Colonic mucosa (tissue), 4 donors: Measurements from ENCODE around the gene LRP1B. TPM values are rescaled to one million over a fixed set of nuclear protein-coding genes. Genes with fewer than 3 reads are reported as not detected.
"Not testable (repeated sequence)": the region's sequence is repeated elsewhere in the genome, so short reads cannot be mapped to it uniquely, and the experiment has no call there.

Experiments used
- DNase-seq: peaks from one replicate; pipeline ENCODE4 v3.0.0-alpha.2; 2020
- H3K27ac ChIP-seq: fragments of 200-600 bp; one replicate; pipeline ENCODE4 v1.8.0; 2021
- H3K27me3 ChIP-seq: fragments of 200-600 bp; one replicate; pipeline ENCODE4 v1.8.0; 2021
- H3K36me3 ChIP-seq: fragments of 200-600 bp; one replicate; pipeline ENCODE4 v1.8.0; 2021
- H3K4me1 ChIP-seq: fragments of 200-600 bp; one replicate; pipeline ENCODE4 v1.8.0; 2021; ENCODE audit warnings: mild to moderate bottlenecking
- H3K4me3 ChIP-seq: fragments of 200-600 bp; one replicate; pipeline ENCODE4 v1.8.0; 2021
- H3K9ac ChIP-seq, 2 donors: one replicate each; pipeline ENCODE4 v1.7.0; 2013; ENCODE audit warnings: control low read depth in 2 of 2, low read depth in 2 of 2, low read length in 2 of 2
- H3K9me3 ChIP-seq: fragments of 200-600 bp; one replicate; pipeline ENCODE4 v1.8.0; 2021
- intact Hi-C: fragments of 100-400 bp; cut with DNase I; formaldehyde crosslinking; loops from one replicate; pipeline ENCODE4 v1.14.1; 2022
- total RNA-seq, 2 donors: library from RNA; stranded (reverse); fragmentation: NEBNext Ultra II Directional in 1 of 2; extraction: Animal tissue kit (Norgen Biotek cat#: 25700) in 1 of 2; gene quantifications; one replicate each; pipeline ENCODE4 v1.2.1, GENCODE V29; 2021
- TF ChIP-seq, protein P1 (sequence below): fragments of 200-600 bp; IDR thresholded peaks from one replicate; pipeline ENCODE4 v1.8.0; 2022; ENCODE audit warnings: antibody characterized with exemption, mild to moderate bottlenecking
- donor health status: healthy.
- donor health status: DM: no; HTN: no; CAD: no.
- donor health status: DM: no; HTN: no; CAD: no.

The LRP1B gene
- total RNA-seq, 2 donors from 2014 or later: 0.10 to 0.19 TPM

DNA sequence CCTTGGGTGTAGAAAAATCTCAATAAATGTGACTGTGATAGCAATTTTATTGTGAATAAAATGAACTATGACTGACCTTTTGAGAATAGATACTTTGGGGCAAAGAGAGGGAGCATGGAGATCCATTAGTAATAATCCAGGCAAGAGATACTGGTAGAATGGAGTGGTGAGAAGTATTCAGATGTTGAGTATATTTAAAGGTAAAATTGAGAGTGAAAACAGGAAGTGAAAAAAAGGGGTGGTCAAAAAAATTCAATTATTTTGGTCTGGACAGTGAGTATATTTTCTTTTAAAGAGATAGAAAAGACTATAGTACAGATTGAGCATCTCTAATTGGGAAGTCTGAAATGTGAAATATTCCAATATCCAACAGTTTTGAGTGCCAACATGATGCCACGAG lies 1835.0 kb downstream of the LRP1B start:
- Histone ChIP-seq H3K27me3 (no peaks in the 10 kb centered on the region), H3K27ac (no peak overlapping the region), H3K9me3 (no peaks in the 10 kb centered on the region), H3K4me3 (no peak overlapping the region), H3K4me1 (no peaks in the 10 kb centered on the region), H3K9ac (no peak overlapping the region), H3K36me3 (no peaks in the 10 kb centered on the region)
- intact Hi-C loops: no loop called here
- no peak for DNase-seq
- TF ChIP-seq, protein P1, sequence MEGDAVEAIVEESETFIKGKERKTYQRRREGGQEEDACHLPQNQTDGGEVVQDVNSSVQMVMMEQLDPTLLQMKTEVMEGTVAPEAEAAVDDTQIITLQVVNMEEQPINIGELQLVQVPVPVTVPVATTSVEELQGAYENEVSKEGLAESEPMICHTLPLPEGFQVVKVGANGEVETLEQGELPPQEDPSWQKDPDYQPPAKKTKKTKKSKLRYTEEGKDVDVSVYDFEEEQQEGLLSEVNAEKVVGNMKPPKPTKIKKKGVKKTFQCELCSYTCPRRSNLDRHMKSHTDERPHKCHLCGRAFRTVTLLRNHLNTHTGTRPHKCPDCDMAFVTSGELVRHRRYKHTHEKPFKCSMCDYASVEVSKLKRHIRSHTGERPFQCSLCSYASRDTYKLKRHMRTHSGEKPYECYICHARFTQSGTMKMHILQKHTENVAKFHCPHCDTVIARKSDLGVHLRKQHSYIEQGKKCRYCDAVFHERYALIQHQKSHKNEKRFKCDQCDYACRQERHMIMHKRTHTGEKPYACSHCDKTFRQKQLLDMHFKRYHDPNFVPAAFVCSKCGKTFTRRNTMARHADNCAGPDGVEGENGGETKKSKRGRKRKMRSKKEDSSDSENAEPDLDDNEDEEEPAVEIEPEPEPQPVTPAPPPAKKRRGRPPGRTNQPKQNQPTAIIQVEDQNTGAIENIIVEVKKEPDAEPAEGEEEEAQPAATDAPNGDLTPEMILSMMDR: no peak

DNA sequence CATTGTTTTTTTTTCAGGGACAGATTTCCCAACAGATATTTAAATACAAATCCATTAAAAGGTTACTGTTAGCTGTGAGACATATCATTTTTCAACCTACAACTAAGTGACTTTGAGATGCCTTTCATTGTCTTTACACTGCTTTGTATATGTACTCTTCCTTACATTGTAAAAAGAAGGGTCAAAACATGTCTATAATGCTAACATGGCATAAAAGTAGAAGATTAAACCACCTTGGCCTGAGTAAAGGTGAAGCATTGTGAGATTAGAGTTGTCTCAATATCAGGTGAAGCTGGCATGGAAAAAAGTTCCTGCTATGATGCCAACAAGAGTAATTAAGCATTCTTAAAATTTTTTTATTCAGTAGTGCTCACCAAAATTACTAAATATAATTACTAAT lies 1842.1 kb downstream of the LRP1B start:
- no peak overlapping the region for H3K4me3 ChIP-seq
- no peak overlapping the region for H3K9ac ChIP-seq
- H3K4me1 ChIP-seq: no peaks in the 10 kb centered on the region
- H3K36me3 ChIP-seq: no peaks in the 10 kb centered on the region
- intact Hi-C loops: no loop called here
- no peak overlapping the region for H3K27ac ChIP-seq
- H3K27me3 ChIP-seq: no peaks in the 10 kb centered on the region
- DNase-seq: no peak
- no peaks in the 10 kb centered on the region for H3K9me3 ChIP-seq
- TF ChIP-seq, protein P1: no peak

DNA sequence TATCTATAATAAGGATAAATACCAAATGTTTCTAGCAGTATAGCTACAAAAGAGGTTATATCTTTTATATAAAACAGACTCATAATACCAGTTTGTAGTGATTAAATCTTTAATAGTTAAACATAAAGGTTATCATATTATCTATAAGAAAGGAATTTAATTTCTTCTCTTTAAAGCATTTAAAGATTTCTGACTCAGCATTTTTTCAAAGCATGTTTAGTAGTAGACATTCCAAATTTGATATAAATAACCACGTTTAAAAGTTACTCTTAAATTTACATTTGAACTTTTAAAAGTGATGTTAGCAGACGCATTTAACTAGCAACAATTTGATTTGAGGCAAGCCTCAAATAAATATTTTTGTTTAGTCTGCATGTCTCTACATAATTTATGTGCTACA lies 1842.6 kb downstream of the LRP1B start:
- H3K27me3 ChIP-seq: no peaks in the 10 kb centered on the region
- no peaks in the 10 kb centered on the region for H3K9me3 ChIP-seq
- DNase-seq: no peak
- H3K4me3 ChIP-seq: no peak overlapping the region
- H3K4me1 ChIP-seq: no peaks in the 10 kb centered on the region
- TF ChIP-seq, protein P1: no peak
- intact Hi-C loops: no loop called here
- no peak overlapping the region for H3K9ac ChIP-seq
- H3K36me3 ChIP-seq: no peaks in the 10 kb centered on the region
- no peak overlapping the region for H3K27ac ChIP-seq

DNA sequence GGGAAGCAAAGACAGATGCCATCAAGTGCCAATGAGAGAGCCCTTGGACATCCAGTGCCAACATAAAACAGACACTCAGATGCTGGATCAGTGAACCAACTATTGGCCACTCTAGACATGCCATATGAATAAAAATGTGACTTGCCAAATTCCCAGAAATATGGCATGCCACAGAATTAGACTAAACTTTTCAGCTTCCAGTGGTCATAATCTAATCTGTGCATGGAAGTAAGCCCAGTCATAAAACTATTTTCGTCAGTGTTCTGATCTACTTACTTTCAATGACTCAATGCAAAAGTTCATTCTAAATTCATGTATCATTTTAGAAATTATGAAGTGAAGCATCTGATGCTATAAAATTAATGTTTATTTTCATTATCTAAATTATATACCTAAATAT lies 1844.4 kb downstream of the LRP1B start:
- TF ChIP-seq, protein P1: no peak
- H3K4me3 ChIP-seq: no peak overlapping the region
- DNase-seq: no peak
- H3K27me3 ChIP-seq: no peaks in the 10 kb centered on the region
- no peak overlapping the region for H3K27ac ChIP-seq
- H3K36me3 ChIP-seq: no peaks in the 10 kb centered on the region
- intact Hi-C loops: no loop called here
- no peak overlapping the region for H3K9ac ChIP-seq
- H3K9me3 ChIP-seq: no peaks in the 10 kb centered on the region
- H3K4me1 ChIP-seq: no peaks in the 10 kb centered on the region

DNA sequence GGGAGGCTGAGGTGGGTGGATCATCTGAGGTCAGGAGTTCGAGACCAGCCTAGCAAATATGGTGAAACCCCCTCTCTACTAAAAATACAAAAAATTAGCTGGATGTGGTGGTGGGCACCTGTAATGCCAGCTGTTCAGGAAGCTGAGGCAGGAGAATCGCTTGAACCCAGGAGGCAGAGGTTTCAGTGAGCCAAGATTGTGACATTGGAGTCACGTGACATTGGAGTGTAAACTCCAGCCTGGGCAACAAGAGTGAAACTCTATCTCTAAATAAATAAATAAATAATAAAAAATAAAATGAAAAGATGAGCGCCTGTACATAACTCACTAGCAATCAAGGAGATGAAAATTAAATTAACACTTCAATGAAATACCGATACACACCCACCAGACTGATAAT lies 1853.5 kb downstream of the LRP1B start:
- DNase-seq, H3K9me3 ChIP-seq, H3K27ac ChIP-seq, H3K4me1 ChIP-seq, intact Hi-C loops, H3K9ac ChIP-seq, H3K36me3 ChIP-seq, H3K27me3 ChIP-seq, H3K4me3 ChIP-seq: not testable (repeated sequence)

DNA sequence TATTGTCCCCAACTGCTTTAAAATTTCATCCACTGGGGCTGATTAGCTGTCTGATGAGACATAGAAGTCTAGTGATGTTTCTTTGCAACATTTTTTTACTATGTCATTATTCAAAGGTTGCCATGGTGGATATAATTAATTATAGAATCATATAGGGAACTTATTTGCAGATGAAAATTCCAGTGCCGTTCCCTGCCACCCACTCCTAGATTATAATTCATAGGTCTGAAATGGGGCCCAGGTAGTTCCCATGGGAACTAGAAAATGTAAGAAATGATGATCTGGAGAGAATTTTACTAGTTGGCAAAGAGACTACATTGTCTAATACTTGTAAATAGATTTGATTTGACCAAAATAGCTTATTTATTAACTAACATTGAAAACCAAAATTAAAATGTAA lies 1854.2 kb downstream of the LRP1B start:
- Histone ChIP-seq H3K36me3 (no peaks in the 10 kb centered on the region), H3K4me3 (no peak overlapping the region), H3K27me3 (no peaks in the 10 kb centered on the region), H3K27ac (no peak overlapping the region), H3K4me1 (no peaks in the 10 kb centered on the region), H3K9ac (no peak overlapping the region), H3K9me3 (no peaks in the 10 kb centered on the region)
- no peak for DNase-seq
- TF ChIP-seq, protein P1: no peak
- intact Hi-C loops: no loop called here
